ENCODE measurements around the gene MAP3K14. TPM values are rescaled to one million over a fixed set of nuclear protein-coding genes. Genes with fewer than 3 reads are reported as not detected.

Gene MAP3K14
- total RNA-seq, 4 donors from 2014 or later = 5.4 to 15.9 (median 12.6) TPM

GRCh38 chr17:45301674-45302073 is 15.1 kb downstream of the MAP3K14 start:
- TF ChIP-seq, protein P1, sequence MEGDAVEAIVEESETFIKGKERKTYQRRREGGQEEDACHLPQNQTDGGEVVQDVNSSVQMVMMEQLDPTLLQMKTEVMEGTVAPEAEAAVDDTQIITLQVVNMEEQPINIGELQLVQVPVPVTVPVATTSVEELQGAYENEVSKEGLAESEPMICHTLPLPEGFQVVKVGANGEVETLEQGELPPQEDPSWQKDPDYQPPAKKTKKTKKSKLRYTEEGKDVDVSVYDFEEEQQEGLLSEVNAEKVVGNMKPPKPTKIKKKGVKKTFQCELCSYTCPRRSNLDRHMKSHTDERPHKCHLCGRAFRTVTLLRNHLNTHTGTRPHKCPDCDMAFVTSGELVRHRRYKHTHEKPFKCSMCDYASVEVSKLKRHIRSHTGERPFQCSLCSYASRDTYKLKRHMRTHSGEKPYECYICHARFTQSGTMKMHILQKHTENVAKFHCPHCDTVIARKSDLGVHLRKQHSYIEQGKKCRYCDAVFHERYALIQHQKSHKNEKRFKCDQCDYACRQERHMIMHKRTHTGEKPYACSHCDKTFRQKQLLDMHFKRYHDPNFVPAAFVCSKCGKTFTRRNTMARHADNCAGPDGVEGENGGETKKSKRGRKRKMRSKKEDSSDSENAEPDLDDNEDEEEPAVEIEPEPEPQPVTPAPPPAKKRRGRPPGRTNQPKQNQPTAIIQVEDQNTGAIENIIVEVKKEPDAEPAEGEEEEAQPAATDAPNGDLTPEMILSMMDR (IDR thresholded peaks at IDR 0.05) = no peak
- no peak for ATAC-seq (ENCODE audit: low FRiP score)
- DNase-seq (ENCODE audit: low spot score) = no peak

DNA sequence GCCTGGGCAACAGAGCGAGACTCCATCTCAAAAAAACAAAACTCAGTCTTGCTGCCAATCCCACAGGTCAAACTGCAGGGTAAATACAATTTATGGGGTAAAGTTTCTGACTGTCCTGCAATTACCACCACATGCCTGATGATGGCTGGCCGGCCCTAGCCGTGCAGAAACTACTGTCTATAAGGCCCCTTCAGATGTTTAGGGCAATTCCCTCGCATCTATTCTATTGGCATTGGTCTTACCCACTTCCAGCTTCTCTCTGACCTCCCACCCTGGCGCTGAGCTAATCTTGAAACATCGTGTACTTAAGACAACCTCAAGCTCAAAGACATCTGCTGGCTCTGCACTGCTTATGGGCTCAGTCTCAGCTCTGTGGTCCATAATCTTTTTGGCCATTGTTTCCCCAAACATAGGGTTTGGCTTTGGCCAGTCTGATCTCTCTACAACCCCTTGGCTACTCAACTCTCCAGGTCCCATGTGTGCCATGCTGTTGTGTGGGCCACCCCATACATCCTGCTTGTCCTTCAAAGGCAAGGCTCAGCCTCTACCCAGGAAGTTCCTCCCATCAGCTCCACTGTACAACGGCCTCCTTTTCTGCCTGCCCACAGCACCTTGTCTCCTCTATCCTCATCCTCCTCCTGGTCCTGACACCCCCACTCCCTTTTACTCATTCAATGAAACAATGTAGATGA is 16.6 kb downstream of the MAP3K14 start:
- TF ChIP-seq, protein P1 (IDR thresholded peaks at IDR 0.05) = no peak
- DNase-seq (ENCODE audit: low spot score) (no peak), ATAC-seq (ENCODE audit: low FRiP score) (no peak)

- TF ChIP-seq, protein P1 (IDR thresholded peaks at IDR 0.05) = no peak
- no peak for DNase-seq (ENCODE audit: low spot score)
- no peak for ATAC-seq (ENCODE audit: low FRiP score)
Measured at GRCh38 chr17:45299361-45299760, 17.5 kb downstream of the MAP3K14 start.

DNA sequence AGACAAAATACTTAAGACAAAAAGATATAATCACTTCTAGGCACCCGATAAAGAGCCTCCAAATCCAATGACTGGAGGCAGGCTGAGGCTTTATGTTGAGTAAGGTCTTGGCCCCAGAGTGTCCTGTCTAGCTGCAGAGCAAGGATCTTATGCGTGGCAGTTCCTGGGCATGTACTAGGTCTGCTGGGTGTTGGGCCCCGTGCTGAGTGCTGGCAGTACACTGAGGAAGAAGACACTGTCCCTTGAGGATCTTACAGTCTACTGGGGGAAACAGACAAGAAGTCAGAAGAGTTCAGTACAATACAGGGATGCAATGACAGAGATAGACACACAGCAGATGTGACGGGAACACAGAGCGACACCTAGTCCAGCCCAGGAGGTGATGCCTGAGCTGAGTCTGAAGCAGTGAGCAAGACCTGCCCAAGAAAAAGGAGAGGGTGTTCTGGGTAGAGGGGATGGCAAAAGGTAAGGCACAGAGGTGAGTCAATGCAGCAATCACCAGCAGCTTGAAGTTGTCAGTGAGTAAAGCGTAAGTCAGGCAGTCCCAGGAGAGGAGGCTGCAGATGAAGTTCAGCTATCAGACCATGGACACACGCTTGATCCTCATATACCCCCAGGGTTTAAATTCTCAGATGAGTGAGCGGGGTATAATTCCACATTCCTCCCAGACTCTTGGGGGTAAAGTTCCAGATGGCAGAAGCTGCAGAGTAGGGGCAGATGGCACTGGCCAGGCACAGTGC is 18.1 kb downstream of the MAP3K14 start:
- ATAC-seq (ENCODE audit: low FRiP score) (no peak), DNase-seq (ENCODE audit: low spot score) (no peak)
- TF ChIP-seq, protein P1 (IDR thresholded peaks at IDR 0.05) = no peak

DNA sequence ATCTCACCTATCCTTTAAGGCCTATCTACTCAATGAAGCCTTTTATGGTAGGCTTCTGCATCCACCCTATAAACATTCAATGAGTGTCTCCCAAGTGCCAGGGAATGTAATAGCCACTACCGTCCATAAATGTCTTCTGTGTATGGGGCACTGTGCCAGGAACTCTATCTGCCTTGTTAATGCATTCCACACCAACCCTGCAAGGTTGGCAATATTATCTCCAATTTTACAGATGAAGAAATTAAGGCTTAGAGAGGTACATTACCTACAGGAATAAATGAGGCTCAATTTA is 20.0 kb downstream of the MAP3K14 start:
- ATAC-seq (ENCODE audit: low FRiP score) = no peak
- DNase-seq (ENCODE audit: low spot score) = no peak
- TF ChIP-seq, protein P1 (IDR thresholded peaks at IDR 0.05) = no peak

DNA sequence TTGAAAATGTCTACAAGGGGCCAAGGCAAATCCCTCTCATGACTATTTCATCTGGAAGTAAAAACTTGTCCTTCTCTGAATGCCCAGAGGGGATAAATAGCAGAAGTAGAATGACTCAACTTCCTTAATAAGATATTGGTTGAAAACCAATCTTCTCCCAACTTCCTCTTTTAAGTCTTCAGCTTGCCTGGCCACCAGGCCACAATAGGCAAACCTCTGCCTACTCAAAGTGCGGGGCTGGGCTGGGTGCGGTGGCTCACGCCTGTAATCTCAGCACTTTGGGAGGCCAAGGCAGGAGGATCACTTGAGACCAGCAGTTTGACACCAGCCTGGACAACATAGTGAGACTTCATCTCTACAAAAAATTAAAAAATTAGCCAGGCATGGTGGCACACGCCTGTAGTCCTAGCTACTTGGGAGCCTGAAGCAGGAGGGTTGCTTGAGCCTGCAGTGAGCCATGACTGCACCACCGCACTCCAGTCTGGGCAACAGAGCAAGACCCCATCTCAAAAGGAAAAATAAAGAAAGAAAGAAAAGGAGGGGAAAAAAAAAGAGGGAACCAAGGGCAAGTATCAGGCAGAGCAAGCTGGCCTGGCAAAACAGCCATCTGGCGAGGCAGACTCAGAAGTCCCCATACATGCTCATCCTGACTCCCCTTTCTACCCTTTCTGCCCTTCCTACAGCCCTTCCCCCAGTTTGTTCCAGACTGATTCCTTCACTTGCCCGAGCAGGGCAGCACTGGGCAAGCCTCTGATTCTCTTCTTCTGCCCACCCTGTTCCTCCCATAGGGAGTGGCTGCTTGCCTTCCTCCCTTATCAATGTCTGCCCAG is 20.6 kb downstream of the MAP3K14 start:
- ATAC-seq (ENCODE audit: low FRiP score) = no peak
- TF ChIP-seq, protein P1 (IDR thresholded peaks at IDR 0.05) = no peak
- DNase-seq (ENCODE audit: low spot score) = no peak
